Measurements from ENCODE around the gene FARS2. TPM values are rescaled to one million over a fixed set of nuclear protein-coding genes. Genes with fewer than 3 reads are reported as not detected.

Gene FARS2
- total RNA-seq, 2 donors from 2014 or later = 16.2 to 18.3 TPM

DNA sequence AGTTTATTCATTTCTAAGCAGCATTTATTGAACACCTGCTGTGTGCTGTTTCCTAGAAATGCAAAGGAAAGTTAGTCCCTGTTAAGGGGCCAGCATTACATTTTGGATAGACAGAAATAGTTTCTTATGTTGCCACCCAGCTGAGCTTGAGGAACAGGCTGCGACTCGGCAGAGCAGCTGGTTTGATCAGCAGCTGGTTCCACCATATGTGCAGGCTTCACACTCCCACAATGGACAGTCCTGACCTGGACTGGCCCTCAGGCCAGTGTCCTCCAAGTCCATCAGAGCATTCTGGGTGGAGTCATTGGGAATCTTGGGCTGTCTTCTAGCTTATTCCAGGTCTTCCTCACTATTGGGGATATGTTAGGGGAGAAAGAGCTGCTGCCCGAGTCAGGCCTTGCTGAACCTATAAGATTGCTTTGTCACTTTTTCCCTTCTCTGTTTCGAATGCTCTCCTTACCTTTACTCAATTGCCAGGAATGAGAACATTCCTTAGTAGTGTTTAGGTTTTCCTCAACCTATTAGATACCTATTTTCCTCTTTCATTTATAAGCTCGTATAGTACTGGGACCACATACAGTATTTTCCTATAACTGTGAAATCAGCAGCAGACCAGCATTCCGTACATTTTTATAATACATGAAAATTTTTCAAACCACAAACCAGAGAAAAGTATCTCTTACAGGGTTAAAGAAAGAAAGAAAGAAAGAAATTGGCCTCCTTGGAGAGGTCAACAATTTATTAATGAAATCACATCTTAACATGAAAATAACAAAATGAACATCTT, 203.0 kb downstream of the FARS2 start:
- H3K27me3 Mint-ChIP-seq (ENCODE audit: insufficient read depth) = no peaks in the 10 kb centered on the region
- H3K9me3 ChIP-seq (ENCODE audit: control insufficient read depth, low read length) = no peaks in the 10 kb centered on the region
- H3K4me1 ChIP-seq (ENCODE audit: control insufficient read depth, insufficient read depth, low read length) = no peaks in the 10 kb centered on the region
- no peak overlapping the region for H3K27ac ChIP-seq (ENCODE audit: low read depth, low read length)
- no peaks in the 10 kb centered on the region for H3K36me3 ChIP-seq (ENCODE audit: control insufficient read depth, insufficient read depth, low read length)
- WGBS, 2 experiments (ENCODE audit: insufficient coverage in 1 of 2, insufficient read length in 1 of 2) = 90 to 95% methylated on average over 3 to 6 of the region's 6 CpGs
- no peak overlapping the region for H3K9ac ChIP-seq (ENCODE audit: extremely low read depth, low read length, poor library complexity, severe bottlenecking)
- no peaks in the 10 kb centered on the region for H3K36me3 Mint-ChIP-seq (ENCODE audit: low read depth)
- no peak overlapping the region for H3K4me3 ChIP-seq (ENCODE audit: low read length)
- DNase-seq = no peak
- H3K9me3 Mint-ChIP-seq = no peaks in the 10 kb centered on the region
- no peak overlapping the region for H3K4me3 Mint-ChIP-seq
- no peaks in the 10 kb centered on the region for H3K27me3 ChIP-seq (ENCODE audit: control insufficient read depth, insufficient read depth, low read length, poor library complexity, severe bottlenecking)
- no peak overlapping the region for H3K27ac Mint-ChIP-seq
- TF ChIP-seq, protein P1, sequence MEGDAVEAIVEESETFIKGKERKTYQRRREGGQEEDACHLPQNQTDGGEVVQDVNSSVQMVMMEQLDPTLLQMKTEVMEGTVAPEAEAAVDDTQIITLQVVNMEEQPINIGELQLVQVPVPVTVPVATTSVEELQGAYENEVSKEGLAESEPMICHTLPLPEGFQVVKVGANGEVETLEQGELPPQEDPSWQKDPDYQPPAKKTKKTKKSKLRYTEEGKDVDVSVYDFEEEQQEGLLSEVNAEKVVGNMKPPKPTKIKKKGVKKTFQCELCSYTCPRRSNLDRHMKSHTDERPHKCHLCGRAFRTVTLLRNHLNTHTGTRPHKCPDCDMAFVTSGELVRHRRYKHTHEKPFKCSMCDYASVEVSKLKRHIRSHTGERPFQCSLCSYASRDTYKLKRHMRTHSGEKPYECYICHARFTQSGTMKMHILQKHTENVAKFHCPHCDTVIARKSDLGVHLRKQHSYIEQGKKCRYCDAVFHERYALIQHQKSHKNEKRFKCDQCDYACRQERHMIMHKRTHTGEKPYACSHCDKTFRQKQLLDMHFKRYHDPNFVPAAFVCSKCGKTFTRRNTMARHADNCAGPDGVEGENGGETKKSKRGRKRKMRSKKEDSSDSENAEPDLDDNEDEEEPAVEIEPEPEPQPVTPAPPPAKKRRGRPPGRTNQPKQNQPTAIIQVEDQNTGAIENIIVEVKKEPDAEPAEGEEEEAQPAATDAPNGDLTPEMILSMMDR (conservative IDR thresholded peaks at IDR 0.05) = no peak
- H3K4me1 Mint-ChIP-seq = peaks cover 10% of the 10 kb centered on the region

DNA sequence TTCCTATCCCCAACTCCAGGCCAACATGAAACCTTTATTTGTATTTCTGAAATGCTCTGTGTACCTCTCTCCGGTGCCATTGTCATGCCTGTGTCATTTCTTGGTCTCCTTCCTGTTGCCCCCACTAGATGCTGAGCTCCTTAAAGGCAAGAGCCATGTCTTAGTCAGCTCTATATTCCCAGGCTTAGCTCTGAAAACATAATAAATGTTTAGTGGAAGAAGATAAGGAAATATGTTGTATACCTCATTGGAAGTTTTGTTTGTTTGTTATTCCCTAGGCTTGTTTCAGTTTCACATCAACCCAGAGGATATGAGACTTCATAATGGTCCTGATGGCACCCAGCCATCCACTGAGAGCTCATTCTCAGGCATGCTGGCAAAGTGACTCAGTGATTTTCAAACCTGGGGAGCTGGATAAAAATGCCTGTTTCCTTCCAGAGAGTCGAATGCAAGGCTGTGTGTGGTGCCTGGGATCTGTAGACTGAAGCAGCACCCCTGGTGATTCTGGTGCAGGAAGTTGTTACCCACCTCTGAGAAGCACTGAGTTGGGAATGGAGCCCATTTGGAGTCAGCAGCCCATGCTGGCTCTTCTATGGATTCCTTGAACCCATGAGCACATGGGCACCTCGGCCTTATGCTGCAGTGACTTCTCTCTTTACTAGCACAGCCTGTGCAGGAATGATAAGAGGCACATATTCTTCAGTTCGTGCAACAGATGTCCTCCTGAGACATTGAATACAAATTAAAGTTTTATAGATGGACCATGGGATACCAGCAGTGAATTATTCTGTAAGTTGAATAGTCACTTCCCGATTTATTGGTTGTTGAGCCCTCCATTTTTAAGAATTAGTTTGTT, 205.2 kb downstream of the FARS2 start:
- peaks cover 15% of the 10 kb centered on the region for H3K4me1 Mint-ChIP-seq
- Histone ChIP-seq H3K4me3 (ENCODE audit: low read length) (no peak overlapping the region), H3K36me3 (ENCODE audit: control insufficient read depth, insufficient read depth, low read length) (no peaks in the 10 kb centered on the region), H3K4me1 (ENCODE audit: control insufficient read depth, insufficient read depth, low read length) (no peaks in the 10 kb centered on the region), H3K27ac (ENCODE audit: low read depth, low read length) (no peak overlapping the region), H3K27me3 (ENCODE audit: control insufficient read depth, insufficient read depth, low read length, poor library complexity, severe bottlenecking) (no peaks in the 10 kb centered on the region), H3K9me3 (ENCODE audit: control insufficient read depth, low read length) (no peaks in the 10 kb centered on the region), H3K9ac (ENCODE audit: extremely low read depth, low read length, poor library complexity, severe bottlenecking) (no peak overlapping the region)
- DNase-seq = no peak
- H3K27me3 Mint-ChIP-seq (ENCODE audit: insufficient read depth) = no peaks in the 10 kb centered on the region
- H3K4me3 Mint-ChIP-seq = no peak overlapping the region
- no peak overlapping the region for H3K27ac Mint-ChIP-seq
- TF ChIP-seq, protein P1 (conservative IDR thresholded peaks at IDR 0.05) = no peak
- H3K36me3 Mint-ChIP-seq (ENCODE audit: low read depth) = no peaks in the 10 kb centered on the region
- WGBS, 2 experiments (ENCODE audit: insufficient coverage in 1 of 2, insufficient read length in 1 of 2) = 87 to 90% methylated on average over 3 to 5 of the region's 5 CpGs
- no peaks in the 10 kb centered on the region for H3K9me3 Mint-ChIP-seq

DNA sequence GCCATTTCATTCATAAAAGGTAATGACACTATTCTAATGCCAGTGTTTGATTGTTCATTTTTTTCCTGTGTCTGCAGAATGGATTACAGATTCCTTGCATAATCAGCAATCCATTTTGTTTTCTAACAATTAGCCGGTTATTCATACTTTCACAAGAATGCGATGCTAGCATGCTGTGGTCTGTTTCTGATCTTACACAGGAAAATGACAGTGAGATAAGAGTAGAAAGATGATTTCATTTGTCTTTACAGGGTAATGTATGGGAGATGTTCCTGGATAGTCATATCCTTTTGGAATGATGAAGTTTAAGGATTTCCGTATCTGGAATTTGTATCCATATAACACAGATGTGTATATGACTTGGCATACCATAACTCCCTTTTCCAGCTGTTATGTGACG, 207.3 kb downstream of the FARS2 start:
- H3K4me1 Mint-ChIP-seq = peaks cover 15% of the 10 kb centered on the region
- H3K9me3 ChIP-seq (ENCODE audit: control insufficient read depth, low read length) = no peaks in the 10 kb centered on the region
- DNase-seq = no peak
- H3K27ac ChIP-seq (ENCODE audit: low read depth, low read length) = no peak overlapping the region
- H3K4me3 ChIP-seq (ENCODE audit: low read length) = no peak overlapping the region
- no peak overlapping the region for H3K4me3 Mint-ChIP-seq
- TF ChIP-seq, protein P1 (conservative IDR thresholded peaks at IDR 0.05) = no peak
- no peak overlapping the region for H3K27ac Mint-ChIP-seq
- H3K9ac ChIP-seq (ENCODE audit: extremely low read depth, low read length, poor library complexity, severe bottlenecking) = no peak overlapping the region
- H3K27me3 ChIP-seq (ENCODE audit: control insufficient read depth, insufficient read depth, low read length, poor library complexity, severe bottlenecking) = no peaks in the 10 kb centered on the region
- H3K36me3 ChIP-seq (ENCODE audit: control insufficient read depth, insufficient read depth, low read length) = no peaks in the 10 kb centered on the region
- H3K9me3 Mint-ChIP-seq = no peaks in the 10 kb centered on the region
- no peaks in the 10 kb centered on the region for H3K36me3 Mint-ChIP-seq (ENCODE audit: low read depth)
- WGBS, 2 experiments (ENCODE audit: insufficient coverage in 1 of 2, insufficient read length in 1 of 2) = 90 to 95% methylated on average over 2 to 4 of the region's 4 CpGs
- H3K4me1 ChIP-seq (ENCODE audit: control insufficient read depth, insufficient read depth, low read length) = no peaks in the 10 kb centered on the region
- no peaks in the 10 kb centered on the region for H3K27me3 Mint-ChIP-seq (ENCODE audit: insufficient read depth)
